Rectal smooth muscle tissue (tissue), 1 donor: Measurements from ENCODE around the gene FRMD6.

ENCODE experiments used
- H3K27ac ChIP-seq: one replicate; pipeline ENCODE4 v1.7.0; 2013; ENCODE audit warnings: low read depth, low read length, inconsistent platforms
- H3K27me3 ChIP-seq: one replicate; pipeline ENCODE4 v1.7.0; 2013; ENCODE audit warnings: low read length; ENCODE audit not compliant: control insufficient read depth, insufficient read depth
- H3K36me3 ChIP-seq: one replicate; pipeline ENCODE4 v1.7.0; 2013; ENCODE audit warnings: low read length; ENCODE audit not compliant: control insufficient read depth, insufficient read depth
- H3K4me1 ChIP-seq: one replicate; pipeline ENCODE4 v1.7.0; 2013; ENCODE audit warnings: low read length; ENCODE audit not compliant: control insufficient read depth, insufficient read depth
- H3K4me3 ChIP-seq: one replicate; pipeline ENCODE4 v1.7.0; 2013; ENCODE audit warnings: low read length
- H3K9ac ChIP-seq: one replicate; pipeline ENCODE4 v1.7.0; 2013; ENCODE audit warnings: low read length

FRMD6 gene

DNA sequence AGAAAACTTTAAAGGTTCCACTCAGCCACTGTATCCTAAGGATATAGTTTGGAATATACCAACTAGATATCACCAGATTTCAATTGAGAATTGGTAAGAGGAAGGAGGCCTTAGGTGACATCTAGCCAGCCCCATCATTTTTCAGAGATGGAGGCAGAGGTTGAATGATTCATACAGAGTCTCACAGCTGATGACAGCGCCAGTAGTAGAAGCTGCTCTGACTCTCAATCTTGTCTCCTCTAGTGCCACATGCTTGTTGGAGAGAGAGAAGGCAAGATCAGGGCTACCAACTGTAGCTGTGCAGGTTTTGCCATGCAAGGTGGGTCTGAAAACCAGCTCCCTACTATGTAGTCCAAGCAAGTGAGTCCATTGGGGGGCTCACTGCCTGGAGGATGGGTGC, 6.1 kb downstream of the FRMD6 start:
- H3K27ac ChIP-seq = no peak overlapping the region
- H3K27me3 ChIP-seq = no peaks in the 10 kb centered on the region
- no peak overlapping the region for H3K4me3 ChIP-seq
- H3K36me3 ChIP-seq = no peaks in the 10 kb centered on the region
- peaks cover 13% of the 10 kb centered on the region for H3K4me1 ChIP-seq
- H3K9ac ChIP-seq = no peak overlapping the region

- peaks cover 11% of the 10 kb centered on the region for H3K4me1 ChIP-seq
- no peak overlapping the region for H3K27ac ChIP-seq
- no peaks in the 10 kb centered on the region for H3K27me3 ChIP-seq
- H3K36me3 ChIP-seq = no peaks in the 10 kb centered on the region
- no peak overlapping the region for H3K4me3 ChIP-seq
- no peak overlapping the region for H3K9ac ChIP-seq
These were observed 6.9 kb downstream of the FRMD6 start for GRCh38 chr14:51658441-51659173.

DNA sequence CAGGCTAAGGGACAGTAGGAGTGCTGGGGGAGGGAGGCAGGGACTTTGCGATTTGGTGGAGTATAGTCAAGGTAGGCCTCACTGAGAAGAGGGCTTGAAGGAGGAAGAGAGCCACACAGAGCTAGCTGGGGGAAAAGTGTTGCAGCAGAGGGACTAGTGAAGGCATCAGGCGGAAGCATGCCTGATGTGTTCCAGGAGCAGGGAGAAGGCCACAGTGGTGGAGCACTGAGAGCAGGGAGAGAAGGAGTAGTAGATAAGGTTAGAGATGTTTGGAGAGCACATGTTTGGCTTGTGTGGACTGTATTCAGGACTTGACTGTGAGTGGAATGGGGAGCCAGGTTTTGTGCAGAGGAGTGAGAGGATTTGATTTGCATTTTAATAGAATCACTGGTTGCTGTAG, 9.0 kb downstream of the FRMD6 start:
- Histone ChIP-seq H3K27ac (no peak overlapping the region), H3K4me1 (peaks cover 12% of the 10 kb centered on the region), H3K36me3 (no peaks in the 10 kb centered on the region), H3K4me3 (no peak overlapping the region), H3K9ac (no peak overlapping the region), H3K27me3 (no peaks in the 10 kb centered on the region)

GRCh38 chr14:51661504-51661903, 9.8 kb downstream of the FRMD6 start:
- Histone ChIP-seq H3K9ac (no peak overlapping the region), H3K36me3 (no peaks in the 10 kb centered on the region), H3K4me3 (no peak overlapping the region), H3K27ac (no peak overlapping the region), H3K27me3 (no peaks in the 10 kb centered on the region), H3K4me1 (peaks cover 12% of the 10 kb centered on the region)

GRCh38 chr14:51663783-51664326, 12.1 kb downstream of the FRMD6 start:
- Histone ChIP-seq H3K27me3 (no peaks in the 10 kb centered on the region), H3K36me3 (no peaks in the 10 kb centered on the region), H3K4me1 (peaks cover 12% of the 10 kb centered on the region), H3K4me3 (no peak overlapping the region), H3K27ac (no peak overlapping the region), H3K9ac (no peak overlapping the region)

DNA sequence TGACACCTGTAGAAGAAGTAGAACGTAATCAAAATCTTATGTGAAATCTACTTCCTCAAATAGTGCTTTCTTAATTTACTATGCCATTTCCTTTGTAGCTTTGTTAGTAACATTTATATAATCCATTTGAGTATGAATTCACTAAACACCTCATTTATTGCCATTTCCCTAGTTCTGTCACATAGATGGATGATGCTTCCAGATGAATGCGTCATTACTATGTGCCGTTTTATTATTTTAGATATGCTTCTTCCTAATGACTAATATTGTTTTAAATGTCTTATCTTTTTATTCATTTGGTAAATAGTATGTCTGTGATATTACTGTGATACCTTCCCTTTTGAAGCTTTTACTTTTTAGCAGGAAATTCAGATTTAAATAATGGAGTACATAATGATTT, 14.4 kb downstream of the FRMD6 start:
- H3K27me3 ChIP-seq = no peaks in the 10 kb centered on the region
- H3K9ac ChIP-seq = no peak overlapping the region
- no peak overlapping the region for H3K4me3 ChIP-seq
- no peak overlapping the region for H3K27ac ChIP-seq
- H3K36me3 ChIP-seq = no peaks in the 10 kb centered on the region
- peaks cover 6% of the 10 kb centered on the region for H3K4me1 ChIP-seq

GRCh38 chr14:51666826-51667225, 15.1 kb downstream of the FRMD6 start:
- Histone ChIP-seq H3K36me3 (no peaks in the 10 kb centered on the region), H3K9ac (no peak overlapping the region), H3K4me3 (no peak overlapping the region), H3K27me3 (no peaks in the 10 kb centered on the region), H3K27ac (no peak overlapping the region), H3K4me1 (peaks cover 6% of the 10 kb centered on the region)

GRCh38 chr14:51668870-51669269, 17.2 kb downstream of the FRMD6 start:
- Histone ChIP-seq H3K27ac (no peak overlapping the region), H3K9ac (no peak overlapping the region), H3K27me3 (no peaks in the 10 kb centered on the region), H3K4me1 (peaks cover 6% of the 10 kb centered on the region), H3K36me3 (no peaks in the 10 kb centered on the region), H3K4me3 (no peak overlapping the region)

DNA sequence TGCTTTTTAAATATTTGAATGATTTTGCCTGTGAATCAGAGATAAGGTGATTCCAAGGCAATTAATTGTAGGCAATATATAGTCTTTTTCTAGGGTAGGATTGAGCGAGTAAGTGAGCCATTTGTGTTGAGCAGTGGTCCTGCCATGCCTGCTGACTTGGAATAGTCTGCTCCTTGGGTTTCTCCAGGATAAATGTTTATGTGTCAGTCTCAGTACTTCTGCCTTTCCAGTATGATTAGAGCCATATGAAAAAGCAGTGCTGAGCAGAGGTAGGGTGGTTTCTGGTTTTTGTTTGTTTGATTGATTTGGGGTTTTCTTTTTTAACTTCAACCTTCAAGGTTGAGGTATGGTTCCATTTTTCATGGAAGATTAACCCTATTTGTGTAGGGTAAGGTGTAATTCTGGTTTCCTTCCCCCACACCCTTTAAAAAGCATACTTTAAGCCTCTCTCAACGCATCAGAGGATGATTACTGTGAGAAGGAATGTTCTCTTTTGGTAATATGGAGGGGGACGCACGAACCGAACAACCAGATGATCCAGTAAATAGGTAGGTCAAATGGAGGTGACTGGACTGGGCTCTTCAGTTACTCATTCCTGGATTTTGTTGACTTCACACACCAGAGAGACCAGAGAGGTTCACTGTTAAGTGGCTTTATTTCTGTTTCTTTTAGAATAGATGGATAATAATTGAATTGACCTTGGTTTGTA, 22.7 kb downstream of the FRMD6 start:
- Histone ChIP-seq H3K27me3 (no peaks in the 10 kb centered on the region), H3K4me1 (peaks cover 14% of the 10 kb centered on the region), H3K9ac (no peak overlapping the region), H3K27ac (no peak overlapping the region), H3K36me3 (no peaks in the 10 kb centered on the region), H3K4me3 (no peak overlapping the region)

DNA sequence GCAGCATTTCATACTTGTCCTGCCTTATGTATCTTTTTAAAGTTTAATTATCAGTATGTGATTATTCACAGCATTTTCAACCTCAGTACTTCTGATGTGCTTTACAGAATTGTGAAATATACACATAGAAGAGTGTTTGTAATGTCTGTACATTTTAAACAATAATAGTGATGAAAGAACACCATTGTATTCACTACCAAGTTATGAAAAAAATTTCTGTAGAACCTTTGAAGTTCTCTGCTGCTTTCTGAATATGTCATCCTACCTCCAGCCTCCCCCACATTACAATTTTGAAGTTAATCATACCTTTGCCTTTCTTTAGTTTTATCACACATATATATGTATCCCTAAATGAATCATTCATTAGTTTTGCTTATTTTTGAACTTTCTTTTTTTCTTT, 24.8 kb downstream of the FRMD6 start:
- Histone ChIP-seq H3K4me1 (peaks cover 14% of the 10 kb centered on the region), H3K27me3 (no peaks in the 10 kb centered on the region), H3K4me3 (no peak overlapping the region), H3K36me3 (no peaks in the 10 kb centered on the region), H3K27ac (no peak overlapping the region), H3K9ac (no peak overlapping the region)

- Histone ChIP-seq H3K36me3 (no peaks in the 10 kb centered on the region), H3K27ac (peak overlapping the region; percentile 52), H3K27me3 (no peaks in the 10 kb centered on the region), H3K4me3 (no peak overlapping the region), H3K9ac (no peak overlapping the region), H3K4me1 (peaks cover 14% of the 10 kb centered on the region)
These were observed 25.6 kb downstream of the FRMD6 start for GRCh38 chr14:51677266-51677665.

DNA sequence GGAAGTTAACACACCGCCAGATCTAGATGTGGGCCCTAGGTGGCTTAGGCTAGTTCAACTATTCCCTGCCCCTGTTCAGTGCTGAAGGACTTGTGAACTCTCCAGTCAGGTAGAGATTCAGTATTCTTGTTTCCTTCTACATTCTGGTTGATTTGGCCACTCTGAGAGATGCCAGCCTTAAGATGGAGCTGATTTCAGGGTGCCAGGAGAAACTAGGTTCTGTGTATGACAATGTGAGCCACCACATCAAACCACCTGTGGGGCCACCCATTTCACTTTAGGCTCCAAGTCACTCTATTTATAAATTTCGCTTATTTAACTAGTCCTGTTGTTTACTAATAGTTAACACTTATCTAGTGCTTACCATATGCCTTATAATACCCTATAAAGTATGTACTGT, 26.0 kb downstream of the FRMD6 start:
- H3K4me1 ChIP-seq = peaks cover 15% of the 10 kb centered on the region
- H3K27ac ChIP-seq = peak overlapping the region; percentile 52
- H3K4me3 ChIP-seq = no peak overlapping the region
- no peaks in the 10 kb centered on the region for H3K36me3 ChIP-seq
- no peaks in the 10 kb centered on the region for H3K27me3 ChIP-seq
- H3K9ac ChIP-seq = no peak overlapping the region

GRCh38 chr14:51680031-51680430, 28.3 kb downstream of the FRMD6 start:
- no peaks in the 10 kb centered on the region for H3K36me3 ChIP-seq
- H3K4me1 ChIP-seq = peaks cover 17% of the 10 kb centered on the region
- no peak overlapping the region for H3K27ac ChIP-seq
- H3K4me3 ChIP-seq = no peak overlapping the region
- H3K9ac ChIP-seq = no peak overlapping the region
- H3K27me3 ChIP-seq = no peaks in the 10 kb centered on the region
